Measurements from ENCODE around the gene FGFR3.

FGFR3 gene

DNA sequence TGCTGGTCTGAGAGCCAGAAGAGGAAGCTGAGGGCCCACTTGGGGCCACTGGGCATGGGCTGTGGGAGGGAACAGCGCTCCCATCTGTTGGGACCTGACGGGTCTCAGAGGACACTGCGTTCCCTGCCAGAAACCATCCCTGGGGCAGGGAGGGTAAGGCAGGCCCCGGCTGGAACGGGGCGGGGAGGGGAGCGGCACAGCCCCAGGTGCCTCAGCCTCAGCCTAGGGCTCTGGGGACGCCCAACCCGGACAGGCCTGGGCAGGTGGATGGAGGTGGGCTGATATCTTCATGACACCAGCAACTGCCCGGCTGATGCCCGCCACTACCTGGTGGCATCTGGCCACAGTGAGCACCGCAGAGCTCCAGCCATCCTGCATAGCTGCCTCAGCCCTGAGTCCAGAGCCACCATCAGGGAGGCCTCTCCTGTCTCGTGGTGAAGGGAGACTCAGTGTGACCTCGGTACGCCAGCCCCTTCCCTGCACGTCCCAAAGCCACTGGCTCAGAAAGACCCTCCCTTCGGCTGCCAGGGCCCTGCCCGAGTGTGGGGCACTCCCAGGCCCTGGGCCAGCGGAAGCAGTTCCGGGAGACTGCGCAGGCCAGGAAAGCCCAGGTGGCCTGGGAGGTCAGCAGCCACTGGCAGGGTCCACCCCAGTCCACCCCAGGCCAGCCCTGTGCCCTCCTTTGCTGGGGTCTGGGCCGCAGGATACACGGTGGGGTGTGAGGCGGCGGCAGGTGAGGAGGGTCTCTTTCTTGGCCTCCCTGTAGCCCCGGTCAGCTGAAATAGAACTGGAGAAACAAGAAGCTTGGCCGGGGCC is 34.6 kb upstream of the FGFR3 start:
- no peaks in the 10 kb centered on the region for H3K36me3 Mint-ChIP-seq (ENCODE audit: insufficient read depth)
- H3K9me3 Mint-ChIP-seq, result no peaks in the 10 kb centered on the region
- peaks cover under 1% of the 10 kb centered on the region for H3K27me3 Mint-ChIP-seq
- H3K27ac Mint-ChIP-seq (ENCODE audit: low read depth), result no peak overlapping the region
- ATAC-seq (replicated peaks; ENCODE audit: extremely low read depth, poor library complexity, severe bottlenecking), result no peak
- no peak overlapping the region for H3K4me3 Mint-ChIP-seq
- H3K4me1 Mint-ChIP-seq, result no peaks in the 10 kb centered on the region
- DNase-seq (ENCODE audit: low spot score in 2 of 2), result no peak

DNA sequence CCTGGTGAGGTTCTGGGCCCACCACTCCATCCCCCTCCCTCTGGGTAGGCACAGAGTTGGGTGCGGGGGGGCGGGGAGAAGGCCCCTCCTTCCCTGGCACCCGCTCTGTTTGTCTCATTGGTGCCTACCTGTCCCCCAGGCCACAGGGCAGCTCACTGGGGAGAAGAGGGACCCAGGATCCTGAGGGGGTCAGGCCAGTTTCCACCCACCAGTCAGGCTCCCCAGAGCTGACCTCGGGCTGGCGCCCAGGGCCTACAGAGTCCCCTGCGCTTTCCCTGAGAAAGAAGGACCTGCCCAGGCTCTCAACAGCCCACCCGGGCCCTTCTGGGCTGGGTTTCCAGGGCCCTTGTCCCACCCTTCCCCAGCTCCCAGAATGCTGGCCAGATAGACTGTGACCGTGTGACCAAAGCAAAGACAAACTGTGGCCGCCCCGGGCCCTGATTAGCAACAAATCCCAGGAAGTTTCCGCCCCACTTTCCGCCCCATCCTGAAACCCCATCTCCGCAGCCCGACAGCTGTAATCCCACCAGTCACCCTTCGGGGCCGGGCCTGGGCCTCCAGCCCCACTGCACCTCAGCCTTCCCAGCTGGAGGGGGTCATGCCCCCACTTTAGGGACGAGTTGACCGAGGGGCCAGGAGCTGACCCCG is 33.8 kb upstream of the FGFR3 start:
- Mint-ChIP-seq H3K9me3 (no peaks in the 10 kb centered on the region), H3K27me3 (peaks cover 8% of the 10 kb centered on the region), H3K4me3 (no peak overlapping the region)

DNA sequence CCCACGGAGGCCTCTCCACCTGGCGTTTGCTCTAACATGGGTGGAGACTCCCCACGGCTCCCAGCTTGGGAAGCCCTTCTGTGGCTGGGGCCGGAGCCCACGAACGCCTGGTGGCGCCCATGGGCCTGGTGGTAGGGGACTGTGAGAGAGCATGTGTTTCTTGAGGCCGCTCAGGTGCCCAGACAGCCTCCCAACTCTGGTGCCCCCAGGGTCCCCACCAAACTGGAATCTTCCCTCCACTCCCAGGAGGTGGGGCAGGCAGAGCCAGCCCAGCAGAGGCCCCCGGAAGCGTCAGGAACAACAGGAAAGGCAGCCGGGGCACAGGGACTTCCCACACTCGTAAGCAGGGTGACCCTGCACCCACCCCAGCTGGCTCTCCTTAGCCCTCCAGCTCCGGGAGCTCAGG is 33.3 kb upstream of the FGFR3 start:
- Mint-ChIP-seq H3K9me3 (no peaks in the 10 kb centered on the region), H3K4me3 (no peak overlapping the region), H3K27ac (ENCODE audit: low read depth) (no peak overlapping the region), H3K27me3 (peaks cover 14% of the 10 kb centered on the region), H3K36me3 (ENCODE audit: insufficient read depth) (no peaks in the 10 kb centered on the region), H3K4me1 (no peaks in the 10 kb centered on the region)
- DNase-seq (ENCODE audit: low spot score in 2 of 2) (no peak), ATAC-seq (replicated peaks; ENCODE audit: extremely low read depth, poor library complexity, severe bottlenecking) (no peak)

More for the DNA sequence above, 33.8 kb upstream of the FGFR3 start:
- Mint-ChIP-seq H3K36me3 (ENCODE audit: insufficient read depth) (no peaks in the 10 kb centered on the region), H3K27ac (ENCODE audit: low read depth) (no peak overlapping the region), H3K4me1 (no peaks in the 10 kb centered on the region)
- DNase-seq (ENCODE audit: low spot score in 2 of 2) (no peak), ATAC-seq (replicated peaks; ENCODE audit: extremely low read depth, poor library complexity, severe bottlenecking) (no peak)

DNA sequence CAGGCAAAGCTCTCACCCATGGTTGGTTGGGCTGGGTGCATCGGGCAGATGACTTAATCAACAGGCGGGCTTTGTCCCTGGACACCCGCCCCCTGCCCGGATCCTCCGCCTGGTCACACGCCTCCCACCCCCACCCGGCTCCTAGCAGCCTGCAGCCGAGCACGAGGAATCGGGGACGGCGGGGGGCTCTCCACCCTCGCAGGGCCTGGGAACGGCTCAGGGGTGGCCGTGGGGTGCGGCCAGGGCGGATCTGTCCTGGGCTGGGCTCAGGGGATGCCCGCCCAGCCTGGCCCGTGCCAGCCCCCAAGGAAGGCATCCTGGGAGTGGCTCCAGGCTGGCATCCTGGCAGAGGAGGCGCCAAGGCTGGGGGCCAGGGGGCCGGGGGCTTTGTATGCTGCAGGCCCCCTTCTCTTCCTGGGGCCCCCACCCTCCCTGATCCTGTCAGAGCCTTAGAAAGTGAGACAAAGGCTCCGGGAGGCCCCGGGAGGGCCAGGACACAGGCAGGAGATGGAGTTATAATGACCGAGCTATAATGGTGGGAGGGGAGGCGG is 32.5 kb upstream of the FGFR3 start:
- ATAC-seq (replicated peaks; ENCODE audit: extremely low read depth, poor library complexity, severe bottlenecking), result no peak
- H3K27me3 Mint-ChIP-seq, result peaks cover 21% of the 10 kb centered on the region
- no peak for DNase-seq (ENCODE audit: low spot score in 2 of 2)
- no peak overlapping the region for H3K27ac Mint-ChIP-seq (ENCODE audit: low read depth)
- no peaks in the 10 kb centered on the region for H3K36me3 Mint-ChIP-seq (ENCODE audit: insufficient read depth)
- no peaks in the 10 kb centered on the region for H3K4me1 Mint-ChIP-seq
- no peak overlapping the region for H3K4me3 Mint-ChIP-seq
- no peaks in the 10 kb centered on the region for H3K9me3 Mint-ChIP-seq

DNA sequence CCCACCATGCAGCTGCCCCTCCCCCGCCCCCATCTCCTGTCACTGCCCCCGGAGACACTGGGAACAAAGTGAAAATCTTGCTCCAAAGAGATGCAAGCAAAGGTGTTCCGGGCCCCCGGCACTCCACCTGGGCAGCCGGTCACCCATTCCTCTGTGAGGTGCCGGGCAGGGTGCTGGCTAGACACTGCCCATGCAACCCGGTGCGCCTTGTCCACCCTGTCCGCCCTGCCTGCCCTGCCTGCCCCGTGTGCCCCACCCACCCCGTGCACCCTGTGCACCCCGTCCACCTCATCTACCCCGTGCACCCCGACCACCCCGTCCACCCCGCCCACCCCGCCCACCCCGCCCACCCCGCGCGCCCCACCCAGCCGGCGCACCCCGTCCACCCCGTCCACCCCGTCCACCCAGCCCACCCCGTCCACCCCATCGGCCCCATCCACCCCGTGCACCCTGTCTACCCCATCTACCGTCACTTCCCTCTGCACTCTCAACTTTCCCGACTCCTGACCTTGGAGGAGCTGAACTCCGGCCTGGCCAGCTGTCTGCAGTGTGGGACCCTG is 31.9 kb upstream of the FGFR3 start:
- no peak overlapping the region for H3K27ac Mint-ChIP-seq (ENCODE audit: low read depth)
- H3K4me1 Mint-ChIP-seq, result no peaks in the 10 kb centered on the region
- no peaks in the 10 kb centered on the region for H3K9me3 Mint-ChIP-seq
- ATAC-seq (replicated peaks; ENCODE audit: extremely low read depth, poor library complexity, severe bottlenecking), result no peak
- no peak overlapping the region for H3K4me3 Mint-ChIP-seq
- H3K36me3 Mint-ChIP-seq (ENCODE audit: insufficient read depth), result no peaks in the 10 kb centered on the region
- no peak for DNase-seq (ENCODE audit: low spot score in 2 of 2)
- H3K27me3 Mint-ChIP-seq, result peaks cover 24% of the 10 kb centered on the region

DNA sequence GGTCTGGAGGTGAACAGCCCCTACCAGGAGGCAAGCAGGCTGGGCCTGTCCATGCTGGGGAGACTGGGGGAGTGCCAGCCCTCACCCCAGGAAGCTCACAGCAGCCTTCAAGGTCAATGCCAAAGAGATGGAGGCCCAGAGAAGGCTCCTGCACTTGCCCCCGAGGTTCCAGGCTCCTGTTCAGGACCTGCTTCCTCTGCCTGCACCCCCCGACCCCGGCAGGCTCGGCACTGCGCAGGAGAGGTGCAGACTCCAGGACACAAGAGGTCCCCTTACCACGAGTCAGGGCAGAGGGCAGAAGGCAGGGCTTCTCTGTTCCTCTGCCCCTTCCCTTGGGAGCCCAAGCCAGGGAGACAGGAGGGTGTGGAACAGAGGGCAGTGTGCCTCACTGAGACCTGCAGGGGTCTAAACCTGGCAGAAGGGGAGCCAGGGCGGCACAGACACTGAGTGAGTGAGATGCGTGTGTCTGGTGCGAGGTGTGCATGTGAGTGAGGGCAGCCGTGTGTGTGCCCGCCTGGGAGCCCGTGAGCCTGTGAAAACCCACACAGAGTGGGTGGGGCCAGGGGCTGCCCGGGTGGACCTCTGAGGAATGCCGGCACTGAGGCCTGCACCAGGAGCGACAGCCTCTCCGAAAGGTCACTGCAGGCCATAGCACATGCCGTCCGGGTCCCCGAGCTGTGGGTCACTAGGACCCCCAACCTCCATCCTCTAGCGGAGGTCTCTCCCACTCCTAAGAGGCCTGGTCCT is 30.7 kb upstream of the FGFR3 start:
- Mint-ChIP-seq H3K36me3 (ENCODE audit: insufficient read depth) (no peaks in the 10 kb centered on the region), H3K4me3 (no peak overlapping the region), H3K9me3 (no peaks in the 10 kb centered on the region), H3K27ac (ENCODE audit: low read depth) (no peak overlapping the region), H3K27me3 (peaks cover 24% of the 10 kb centered on the region), H3K4me1 (no peaks in the 10 kb centered on the region)
- ATAC-seq (replicated peaks; ENCODE audit: extremely low read depth, poor library complexity, severe bottlenecking) (no peak), DNase-seq (ENCODE audit: low spot score in 2 of 2) (no peak)

DNA sequence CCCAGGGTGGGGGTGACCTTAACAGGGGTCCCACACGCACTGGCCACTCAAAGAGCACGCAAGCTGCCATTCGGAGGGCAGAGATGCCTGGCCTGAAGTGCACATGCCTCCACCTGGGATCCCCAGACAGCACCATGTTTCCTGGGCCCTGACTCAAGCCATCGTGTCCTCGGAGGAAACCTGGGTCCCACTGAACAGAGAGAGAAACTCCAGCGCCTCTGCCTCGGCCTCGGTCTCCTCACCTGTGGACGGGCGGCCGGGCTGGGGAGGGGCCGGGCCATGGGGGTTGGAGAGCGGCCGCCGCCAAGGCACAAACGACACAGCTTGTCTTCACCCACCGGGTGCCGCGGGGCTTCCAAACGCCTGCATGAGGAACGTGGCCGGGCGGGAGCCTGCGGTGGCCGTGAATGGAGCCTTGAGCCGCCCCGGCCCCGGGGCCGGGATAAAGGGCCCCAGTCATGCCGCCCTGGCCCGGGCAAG is 30.0 kb upstream of the FGFR3 start:
- H3K9me3 Mint-ChIP-seq, result no peaks in the 10 kb centered on the region
- H3K4me1 Mint-ChIP-seq, result no peaks in the 10 kb centered on the region
- no peak overlapping the region for H3K4me3 Mint-ChIP-seq
- H3K27ac Mint-ChIP-seq (ENCODE audit: low read depth), result no peak overlapping the region
- ATAC-seq (replicated peaks; ENCODE audit: extremely low read depth, poor library complexity, severe bottlenecking), result no peak
- H3K36me3 Mint-ChIP-seq (ENCODE audit: insufficient read depth), result no peaks in the 10 kb centered on the region
- DNase-seq (ENCODE audit: low spot score in 2 of 2), result no peak
- H3K27me3 Mint-ChIP-seq, result peaks cover 27% of the 10 kb centered on the region

DNA sequence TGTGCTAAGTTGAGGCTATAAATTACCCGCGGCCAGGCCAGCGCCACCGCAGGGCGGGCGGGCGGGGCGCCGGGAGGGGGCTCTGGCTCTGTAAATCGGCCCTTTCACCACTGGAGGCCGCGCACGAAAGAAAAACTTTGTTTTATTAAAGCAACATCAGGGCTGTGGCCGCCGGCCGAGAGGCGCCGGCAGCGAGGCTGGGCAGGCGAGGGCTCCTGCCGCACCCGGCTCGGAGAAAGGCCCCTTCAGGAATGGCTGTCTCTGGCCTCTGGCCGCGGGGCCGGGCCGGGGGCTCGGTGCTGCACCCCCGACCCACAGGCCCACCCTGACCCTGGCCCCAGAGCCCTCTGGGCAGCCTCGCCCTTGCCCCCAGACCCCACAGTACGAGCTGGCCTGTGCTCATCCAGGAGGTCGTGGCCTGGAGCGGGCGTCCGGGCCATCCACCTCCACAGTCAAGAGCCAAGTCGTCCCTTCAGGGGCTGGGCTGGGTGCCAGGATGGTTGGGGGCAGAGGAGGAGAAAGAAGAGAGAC is 29.5 kb upstream of the FGFR3 start:
- Mint-ChIP-seq H3K4me1 (no peaks in the 10 kb centered on the region), H3K27ac (ENCODE audit: low read depth) (no peak overlapping the region), H3K27me3 (peaks cover 32% of the 10 kb centered on the region), H3K9me3 (no peaks in the 10 kb centered on the region), H3K36me3 (ENCODE audit: insufficient read depth) (no peaks in the 10 kb centered on the region), H3K4me3 (no peak overlapping the region)
- DNase-seq (ENCODE audit: low spot score in 2 of 2), result no peak
- ATAC-seq (replicated peaks; ENCODE audit: extremely low read depth, poor library complexity, severe bottlenecking), result no peak

DNA sequence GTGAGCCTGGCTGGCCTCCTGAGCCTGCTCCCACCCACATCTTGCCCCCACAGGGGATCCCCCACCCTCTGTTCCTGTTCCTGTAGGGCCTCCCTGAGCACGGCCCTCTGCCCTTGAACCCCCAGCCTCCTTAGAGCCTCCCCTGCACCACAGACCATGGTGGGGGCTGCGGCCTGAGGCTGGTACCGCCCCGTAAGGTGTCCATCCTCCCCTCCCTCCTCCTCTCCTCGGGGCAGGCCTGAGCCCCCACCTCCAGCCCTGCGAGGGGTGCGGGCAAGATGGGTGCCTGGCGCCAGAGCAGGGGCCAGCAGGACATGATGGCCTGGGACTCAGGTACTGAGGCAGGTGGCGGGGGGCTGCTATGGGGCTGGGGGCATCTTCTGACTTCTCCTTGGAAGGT is 28.4 kb upstream of the FGFR3 start:
- Mint-ChIP-seq H3K27ac (ENCODE audit: low read depth) (no peak overlapping the region), H3K27me3 (peaks cover 43% of the 10 kb centered on the region), H3K9me3 (no peaks in the 10 kb centered on the region), H3K36me3 (ENCODE audit: insufficient read depth) (no peaks in the 10 kb centered on the region), H3K4me1 (no peaks in the 10 kb centered on the region), H3K4me3 (no peak overlapping the region)
- DNase-seq (ENCODE audit: low spot score in 2 of 2), result no peak
- no peak for ATAC-seq (replicated peaks; ENCODE audit: extremely low read depth, poor library complexity, severe bottlenecking)

DNA sequence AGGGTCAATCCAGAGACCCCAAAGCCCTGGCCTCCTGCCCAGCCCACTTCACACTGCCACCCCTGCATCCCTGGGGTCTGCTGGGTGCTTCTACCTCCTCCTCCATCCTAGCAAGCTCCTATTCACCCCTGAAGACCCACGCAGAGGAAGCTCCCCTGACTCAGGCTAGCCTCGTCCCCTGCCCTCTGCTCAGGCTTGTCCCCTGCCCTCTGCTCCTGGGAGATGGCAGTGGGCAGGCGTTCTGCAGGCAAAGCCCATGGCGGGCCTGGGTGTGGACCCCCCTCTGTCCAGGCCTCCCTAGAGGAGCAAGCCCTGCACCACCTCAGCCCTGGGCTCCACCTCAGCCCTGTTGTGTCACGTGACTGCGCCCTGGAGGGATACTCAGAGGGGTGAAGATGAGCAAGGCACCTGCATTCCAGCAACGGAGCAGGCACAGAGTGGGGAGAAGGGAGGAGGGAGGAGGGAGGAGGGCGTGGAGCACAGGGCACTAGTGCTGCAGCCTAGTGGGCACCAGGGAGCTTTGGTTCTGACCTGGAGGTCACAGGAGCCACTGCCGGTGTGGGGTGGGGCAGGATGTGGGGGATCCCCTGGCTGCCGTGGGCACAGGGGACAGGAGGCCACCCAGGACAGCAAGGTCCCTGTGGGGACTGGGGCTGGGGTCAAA is 27.6 kb upstream of the FGFR3 start:
- Mint-ChIP-seq H3K4me1 (no peaks in the 10 kb centered on the region), H3K4me3 (no peak overlapping the region), H3K27me3 (peaks cover 43% of the 10 kb centered on the region), H3K36me3 (ENCODE audit: insufficient read depth) (no peaks in the 10 kb centered on the region), H3K9me3 (no peaks in the 10 kb centered on the region), H3K27ac (ENCODE audit: low read depth) (no peak overlapping the region)
- no peak for DNase-seq (ENCODE audit: low spot score in 2 of 2)
- no peak for ATAC-seq (replicated peaks; ENCODE audit: extremely low read depth, poor library complexity, severe bottlenecking)

DNA sequence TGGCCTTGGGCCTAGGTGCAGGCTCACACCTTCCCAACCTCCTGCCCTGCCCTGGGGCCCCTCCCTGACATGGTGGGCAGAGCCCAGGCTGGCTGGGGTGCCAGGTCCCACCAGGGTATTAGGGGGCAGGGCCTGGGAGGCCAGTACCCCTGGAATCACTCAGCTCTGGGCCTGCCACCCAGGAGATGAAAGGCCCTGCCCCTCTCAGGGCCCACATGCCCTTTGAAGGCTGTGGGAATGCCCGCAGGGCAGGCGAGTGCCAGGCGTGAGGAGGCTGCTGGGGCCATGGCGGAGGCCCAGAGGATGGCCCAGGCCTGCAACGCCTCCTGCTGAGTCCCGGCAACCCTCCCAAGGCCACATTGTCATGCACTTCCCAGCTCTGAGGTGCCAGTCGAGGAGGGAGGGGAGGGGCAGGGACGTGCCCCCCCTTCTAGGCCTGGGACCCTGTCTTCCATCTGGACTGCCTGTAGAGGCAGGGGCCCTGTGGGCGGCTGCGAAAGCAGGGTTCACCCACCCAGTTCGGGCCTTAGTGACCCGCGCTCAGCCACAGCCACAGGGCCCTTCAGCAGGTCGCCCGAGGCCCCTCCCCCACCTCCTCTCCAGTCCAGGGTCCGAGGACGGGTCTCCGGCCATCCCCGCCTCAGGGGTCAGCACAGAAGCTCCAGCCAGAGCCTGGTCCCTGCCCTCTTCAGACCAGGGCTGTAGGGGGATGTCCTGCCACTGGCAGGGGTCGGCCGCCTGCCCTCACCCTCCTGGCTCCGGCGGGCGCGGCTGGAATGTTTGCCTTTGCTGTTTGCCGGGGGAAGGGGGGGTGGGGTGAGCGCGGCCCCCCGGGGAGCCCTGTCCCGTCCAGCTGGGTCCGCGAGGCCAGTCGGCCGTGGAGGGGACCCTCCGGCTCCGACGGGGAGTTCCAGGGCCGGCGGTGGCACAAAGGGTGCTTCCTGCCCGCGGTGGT is 26.7 kb upstream of the FGFR3 start:
- no peaks in the 10 kb centered on the region for H3K9me3 Mint-ChIP-seq
- no peak overlapping the region for H3K4me3 Mint-ChIP-seq
- no peak for ATAC-seq (replicated peaks; ENCODE audit: extremely low read depth, poor library complexity, severe bottlenecking)
- no peak for DNase-seq (ENCODE audit: low spot score in 2 of 2)
- no peak overlapping the region for H3K27ac Mint-ChIP-seq (ENCODE audit: low read depth)
- no peaks in the 10 kb centered on the region for H3K36me3 Mint-ChIP-seq (ENCODE audit: insufficient read depth)
- H3K4me1 Mint-ChIP-seq, result no peaks in the 10 kb centered on the region
- H3K27me3 Mint-ChIP-seq, result peaks cover 43% of the 10 kb centered on the region

Data from central memory CD8-positive, alpha-beta T cell (primary cell).